C1 segment of cervical spinal cord (tissue), 14 donors: ENCODE measurements around the gene GNMT.

Experiments
- DNase-seq, 14 donors: peaks; one replicate each; lab custom pipeline; 2025; lab: John Stamatoyannopoulos, UW

GNMT gene

DNA sequence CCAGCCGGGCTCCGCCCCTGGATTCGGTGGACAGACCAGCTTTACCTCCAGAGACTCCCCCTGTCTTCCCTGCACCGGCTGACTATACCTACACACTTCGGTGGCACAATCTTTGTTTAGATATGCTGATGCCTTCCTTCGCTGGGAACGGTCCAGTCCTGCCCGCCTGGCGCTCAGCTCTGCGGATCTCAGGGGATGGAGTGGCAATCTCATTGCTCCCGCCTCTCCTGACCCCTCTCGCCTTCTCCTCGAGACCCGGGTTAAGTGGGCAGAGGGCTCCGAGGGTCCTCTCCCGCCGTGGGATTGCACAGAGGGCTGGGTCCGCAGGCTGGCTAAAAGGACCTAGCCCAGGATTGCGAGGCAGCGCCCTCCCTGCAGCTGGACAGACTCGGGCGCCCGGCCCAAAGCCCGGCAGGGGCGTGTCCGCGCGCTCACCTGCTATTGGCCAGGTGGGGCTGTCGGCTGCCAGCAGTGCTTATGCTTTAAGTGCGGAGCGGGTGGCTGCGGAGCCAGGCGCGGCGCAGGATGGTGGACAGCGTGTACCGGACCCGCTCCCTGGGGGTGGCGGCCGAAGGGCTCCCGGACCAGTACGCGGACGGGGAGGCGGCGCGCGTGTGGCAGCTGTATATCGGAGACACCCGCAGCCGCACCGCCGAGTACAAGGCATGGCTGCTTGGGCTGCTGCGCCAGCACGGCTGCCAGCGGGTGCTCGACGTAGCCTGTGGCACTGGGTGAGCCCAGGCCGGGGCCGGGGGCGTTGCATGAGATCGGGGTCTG is at the start of gene GNMT:
TSS of gene GNMT (plus strand) at position 512 of the 777 bp plus-strand sequence. CDS start at position 526, 14 bp downstream.
- peak in 3 of 14 donors; percentile 6 to 50 (median 14) for DNase-seq

DNA sequence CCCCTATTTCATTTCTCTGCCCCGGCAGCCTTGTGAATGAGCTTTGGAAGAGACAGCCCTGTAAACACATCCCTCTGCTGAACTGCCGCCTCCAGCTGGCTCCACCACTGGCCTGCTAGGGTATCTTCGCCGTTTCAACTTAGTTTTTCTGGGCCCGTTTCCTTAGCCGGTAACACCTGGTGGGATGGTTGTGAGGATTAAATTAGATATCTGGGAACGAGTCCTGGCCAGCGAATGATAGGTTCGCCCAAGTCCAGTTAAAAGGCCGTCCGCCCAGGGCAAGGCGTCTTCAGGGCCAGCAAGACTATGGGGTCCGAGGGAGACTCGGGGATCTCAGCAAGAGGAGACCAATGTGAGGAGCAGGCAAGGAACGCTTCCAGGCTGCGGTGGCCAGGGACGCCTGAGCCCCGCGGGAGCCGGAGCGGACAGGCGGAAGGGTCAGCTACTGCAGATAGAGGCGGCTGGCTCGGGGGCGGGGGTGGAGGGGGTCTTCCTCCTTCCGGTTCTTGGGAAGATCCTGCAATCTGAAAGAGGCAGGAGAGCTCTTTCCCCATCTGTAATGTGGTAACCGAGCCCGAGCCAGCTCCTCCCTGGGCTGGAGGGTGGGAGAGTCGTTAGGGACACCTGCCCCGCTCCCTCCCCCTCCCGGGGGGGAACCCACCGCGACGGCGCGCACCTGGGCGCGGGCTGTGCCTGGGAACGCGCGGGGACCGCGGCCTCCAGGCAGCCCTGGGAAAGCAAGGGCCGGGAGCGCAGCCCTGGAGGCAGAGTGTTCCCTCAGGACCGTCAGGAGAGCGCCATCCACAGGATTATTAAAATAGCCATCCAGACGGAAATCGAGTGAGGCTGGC is 49.2 kb upstream of the GNMT start:
- no peak for DNase-seq

DNA sequence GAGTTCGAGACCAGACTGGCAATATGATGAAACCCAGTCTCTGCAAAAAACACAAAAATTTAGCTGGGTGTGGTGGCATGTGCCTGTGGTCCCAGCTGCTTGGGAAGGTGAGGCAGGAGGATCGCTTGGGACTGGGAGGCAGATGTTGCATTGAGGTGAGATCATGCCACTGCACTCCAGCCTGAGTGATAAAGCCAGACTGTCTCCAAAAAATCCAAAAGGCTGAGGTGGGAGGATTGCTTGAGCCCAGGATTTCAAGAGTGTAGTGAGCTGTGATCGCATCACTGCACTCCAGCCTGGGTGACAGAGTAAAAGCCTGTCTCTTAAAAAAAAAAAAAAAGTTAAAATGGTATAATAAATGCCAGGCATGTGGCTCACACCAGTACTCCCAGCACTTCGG is 46.0 kb upstream of the GNMT start:
- no peak for DNase-seq

DNA sequence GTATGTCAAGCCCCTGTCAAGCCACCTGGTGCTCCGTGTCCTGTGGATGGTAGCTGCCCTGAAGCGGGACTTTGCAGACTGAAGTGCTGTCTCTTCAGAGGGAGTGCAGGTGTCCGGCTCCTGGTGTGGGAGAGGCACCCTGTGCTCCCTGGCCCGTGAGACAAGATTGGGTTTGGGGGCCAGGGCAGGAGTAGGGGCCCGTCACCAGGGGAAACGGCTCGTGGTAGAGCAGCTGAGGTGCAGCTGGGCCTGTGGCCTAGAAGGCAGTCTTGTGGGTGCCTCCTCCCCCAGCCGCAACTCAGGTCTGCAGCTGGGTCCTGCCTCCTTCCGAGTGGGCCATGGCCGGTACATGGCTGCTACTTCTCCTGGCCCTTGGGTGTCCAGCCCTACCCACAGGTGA is 44.8 kb upstream of the GNMT start, which contains the start of gene PTCRA:
TSS of gene PTCRA (plus strand) at position 322 of the 400 bp plus-strand sequence. CDS start at position 339, 17 bp downstream.
- no peak for DNase-seq

DNA sequence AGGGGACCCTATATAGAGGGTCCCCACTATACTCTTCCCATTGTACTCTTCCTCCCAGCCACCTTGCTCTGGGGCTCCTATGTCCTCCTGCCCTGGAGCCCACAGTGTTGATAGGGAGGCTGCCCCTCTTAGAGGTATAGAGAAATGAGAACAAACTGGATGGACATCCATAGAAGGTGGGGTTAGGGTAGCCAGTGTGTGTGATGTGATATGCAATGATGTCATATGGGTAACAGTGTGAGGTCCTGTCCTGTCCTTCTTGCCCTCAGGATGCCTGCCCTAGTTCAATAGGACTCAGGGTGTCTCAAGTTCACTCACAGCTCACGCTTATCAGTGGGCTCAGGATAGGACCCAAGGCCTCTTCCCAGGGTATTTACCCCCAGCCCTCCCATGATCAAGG is 44.3 kb upstream of the GNMT start:
- DNase-seq: no peak

DNA sequence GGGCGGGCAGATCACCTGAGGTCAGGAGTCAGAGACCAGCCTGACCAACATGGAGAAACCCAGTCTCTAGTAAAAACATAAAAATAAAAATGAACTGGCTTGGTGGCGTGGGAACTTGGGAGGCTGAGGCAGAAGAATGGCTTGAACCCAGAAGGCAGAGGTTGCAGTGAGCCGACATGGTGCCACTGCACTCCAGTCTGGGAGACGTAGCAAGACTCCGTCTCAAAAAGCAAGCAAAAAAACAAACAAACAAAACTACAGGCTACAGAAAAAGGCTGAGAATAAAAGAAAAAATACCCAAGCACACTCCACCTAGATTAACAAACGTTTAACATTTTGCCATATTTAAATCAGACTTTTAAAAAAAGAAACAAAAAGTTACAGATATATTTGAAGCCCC is 38.8 kb upstream of the GNMT start:
- DNase-seq: no peak

DNA sequence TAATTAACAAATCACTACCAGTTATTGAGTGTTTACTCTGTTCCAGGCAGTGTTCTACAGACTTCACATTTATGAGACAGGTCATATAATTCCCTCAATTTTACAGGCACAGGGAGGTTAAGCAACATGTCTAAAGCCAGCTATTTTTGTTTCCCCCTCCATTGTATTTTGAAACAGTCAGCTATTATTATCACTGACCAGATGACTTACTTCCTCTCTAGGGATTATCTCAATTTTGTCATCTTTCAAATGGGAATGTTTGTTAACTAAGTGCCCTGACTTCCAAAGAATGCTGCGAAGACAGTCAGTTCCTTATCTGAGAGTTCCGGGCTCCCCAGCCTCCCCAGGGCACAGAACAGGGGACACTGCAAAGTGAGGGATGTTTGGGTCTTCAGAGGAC is 36.9 kb upstream of the GNMT start:
- no peak for DNase-seq

DNA sequence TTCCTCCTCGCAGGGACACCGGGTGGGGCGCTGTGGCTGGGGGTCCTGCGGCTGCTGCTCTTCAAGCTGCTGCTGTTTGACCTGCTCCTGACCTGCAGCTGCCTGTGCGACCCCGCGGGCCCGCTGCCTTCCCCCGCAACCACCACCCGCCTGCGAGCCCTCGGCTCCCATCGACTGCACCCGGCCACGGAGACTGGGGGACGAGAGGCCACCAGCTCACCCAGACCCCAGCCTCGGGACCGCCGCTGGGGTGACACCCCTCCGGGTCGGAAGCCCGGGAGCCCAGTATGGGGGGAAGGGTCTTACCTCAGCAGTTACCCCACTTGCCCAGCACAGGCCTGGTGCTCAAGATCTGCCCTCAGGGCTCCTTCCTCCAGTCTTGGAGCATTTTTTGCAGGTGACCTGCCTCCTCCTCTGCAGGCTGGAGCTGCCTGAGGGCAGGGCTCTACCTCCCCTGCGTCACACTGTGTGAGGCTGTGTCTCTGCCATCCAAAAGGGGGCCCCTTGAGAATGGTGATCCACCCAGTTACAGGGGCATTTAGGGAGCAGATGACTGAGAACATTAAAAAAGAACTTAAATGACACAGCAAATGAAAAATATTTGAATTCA is 35.2 kb upstream of the GNMT start:
- DNase-seq: no peak

DNA sequence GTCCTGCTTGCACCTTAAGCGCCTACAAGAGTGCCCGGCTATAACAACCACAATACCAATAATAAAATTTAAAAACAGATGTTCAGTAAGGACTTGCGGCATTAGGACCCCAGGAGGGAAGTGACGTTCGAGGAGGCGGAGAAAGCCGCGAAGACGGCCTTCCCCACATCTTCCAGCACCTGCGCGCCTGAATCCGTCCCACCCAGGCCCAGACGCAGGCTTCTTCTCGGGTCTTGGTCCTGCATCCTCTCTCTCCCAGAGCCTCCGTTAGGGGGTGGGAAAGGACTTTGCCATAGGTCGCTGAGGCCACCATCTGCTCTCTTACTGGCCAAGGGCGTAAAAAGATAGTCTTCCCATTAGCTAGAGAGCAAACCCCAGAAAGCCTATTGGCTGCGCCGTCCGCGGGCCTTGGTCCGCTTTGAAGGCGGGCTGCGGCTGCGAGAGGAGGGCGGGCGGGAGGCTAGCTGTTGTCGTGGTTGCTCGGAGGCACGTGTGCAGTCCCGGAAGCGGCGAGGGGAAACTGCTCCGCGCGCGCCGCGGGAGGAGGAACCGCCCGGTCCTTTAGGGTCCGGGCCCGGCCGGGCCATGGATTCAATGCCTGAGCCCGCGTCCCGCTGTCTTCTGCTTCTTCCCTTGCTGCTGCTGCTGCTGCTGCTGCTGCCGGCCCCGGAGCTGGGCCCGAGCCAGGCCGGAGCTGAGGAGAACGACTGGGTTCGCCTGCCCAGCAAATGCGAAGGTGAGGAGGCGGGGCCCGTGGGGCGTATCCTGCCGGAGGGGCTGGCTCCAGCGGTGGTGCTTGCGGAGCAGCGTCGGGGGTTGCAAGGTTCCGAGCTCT is 31.4 kb upstream of the GNMT start, which contains the start of gene CNPY3:
TSS of gene CNPY3 (plus strand) at position 495 of the 835 bp plus-strand sequence. CDS start at position 586, 91 bp downstream.
- DNase-seq: peak; percentile 47 to 99 (median 88)

DNA sequence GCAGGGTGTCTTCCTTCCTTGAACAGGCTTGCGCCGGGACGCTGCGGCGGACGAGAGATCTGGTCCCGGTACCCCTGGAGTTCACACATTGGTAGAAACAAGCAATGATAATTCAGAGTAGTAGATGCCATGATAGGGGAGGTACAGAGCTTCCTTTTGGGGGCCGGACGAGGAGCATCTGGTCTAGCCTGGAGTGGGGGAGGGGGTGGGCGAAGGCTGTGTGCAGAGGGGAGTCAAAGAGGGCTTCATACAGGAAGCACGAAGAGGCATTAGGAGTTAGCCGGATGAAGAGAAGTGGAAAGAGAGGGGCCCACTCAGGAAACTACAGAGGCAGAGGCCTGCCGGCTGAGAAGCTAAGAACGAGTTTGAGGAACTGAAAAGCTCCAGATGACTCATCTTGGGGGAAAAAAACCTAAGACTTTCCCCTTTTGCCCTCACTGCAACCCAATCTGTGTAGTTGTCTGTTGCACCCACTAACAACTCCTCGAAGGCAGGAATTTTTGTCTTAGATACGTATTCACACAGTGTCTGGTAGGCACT is 30.7 kb upstream of the GNMT start:
- peak in 7 of 14 donors; percentile 13 to 67 (median 50) for DNase-seq

DNA sequence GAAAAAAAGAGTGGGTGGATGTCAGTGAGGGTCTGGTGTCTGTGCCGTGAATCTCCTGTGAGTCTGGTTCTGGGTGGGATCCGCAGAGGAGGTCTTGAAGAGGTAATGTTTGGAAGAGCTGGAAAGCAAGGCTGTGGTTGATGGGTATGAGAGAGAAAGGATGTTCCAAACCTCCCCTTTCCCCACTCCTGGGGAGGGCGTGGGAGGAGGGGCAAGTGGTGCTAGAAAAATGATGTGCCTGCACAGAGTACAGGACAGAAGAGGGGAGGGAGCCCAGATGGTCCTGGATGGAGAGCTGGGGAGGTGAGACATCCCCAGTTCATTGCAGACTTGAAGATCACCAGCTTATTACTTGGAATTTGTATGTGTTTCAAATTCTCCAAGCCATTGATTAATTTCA is 28.1 kb upstream of the GNMT start:
- DNase-seq: no peak

DNA sequence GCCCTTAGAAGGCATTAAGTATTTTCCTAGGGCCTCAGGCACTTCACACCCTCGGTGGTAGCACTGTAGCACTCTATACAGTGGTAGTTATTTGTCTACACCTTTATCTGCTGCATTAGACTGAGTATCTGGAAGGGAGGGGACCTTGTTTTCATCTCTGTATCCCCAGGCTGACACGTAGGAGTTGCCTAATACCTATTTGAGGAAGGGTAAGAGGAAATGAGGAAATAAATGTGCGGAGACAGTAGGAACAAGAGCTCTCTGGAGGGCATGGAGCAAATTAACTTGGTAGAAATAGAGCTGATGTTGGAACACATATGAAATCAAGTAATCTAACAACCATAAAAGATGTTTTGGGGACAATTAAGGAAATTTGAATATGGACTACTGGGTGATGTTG is 27.3 kb upstream of the GNMT start:
- no peak for DNase-seq

DNA sequence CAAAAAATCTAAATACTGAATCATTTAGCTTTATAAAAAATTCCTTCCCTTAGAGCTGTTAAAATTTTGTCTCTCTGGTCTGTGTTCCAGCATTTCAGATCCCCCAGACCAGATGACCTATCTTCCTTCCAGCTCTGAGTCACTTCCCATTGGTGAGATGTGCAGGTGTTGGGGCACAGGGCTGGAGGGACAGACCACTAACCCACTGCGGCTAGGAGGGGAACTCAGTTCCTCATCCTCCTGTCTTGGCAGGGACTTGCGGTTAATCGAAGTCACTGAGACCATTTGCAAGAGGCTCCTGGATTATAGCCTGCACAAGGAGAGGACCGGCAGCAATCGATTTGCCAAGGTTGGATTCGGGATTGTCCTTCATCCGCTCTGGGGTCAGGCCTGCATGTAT is 25.2 kb upstream of the GNMT start:
- DNase-seq: no peak

DNA sequence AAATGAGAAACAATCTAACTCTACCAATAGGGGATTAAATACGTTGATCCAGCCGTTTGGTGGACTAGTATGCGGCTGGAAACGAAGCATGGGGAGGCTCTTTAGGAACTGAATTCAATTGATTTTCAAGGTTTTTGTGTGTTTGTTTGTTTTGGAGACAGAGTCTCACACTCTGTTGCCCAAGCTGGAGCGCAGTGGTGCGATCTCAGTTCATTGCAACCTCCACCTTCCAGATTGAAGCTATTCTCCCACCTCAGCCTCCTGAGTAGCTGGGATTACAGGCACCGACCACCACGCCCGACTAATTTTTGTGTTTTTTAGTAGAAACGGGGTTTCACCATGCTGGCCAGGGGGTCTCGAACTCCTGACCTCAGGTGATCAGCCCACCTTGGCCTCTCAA is 24.2 kb upstream of the GNMT start:
- DNase-seq: no peak

DNA sequence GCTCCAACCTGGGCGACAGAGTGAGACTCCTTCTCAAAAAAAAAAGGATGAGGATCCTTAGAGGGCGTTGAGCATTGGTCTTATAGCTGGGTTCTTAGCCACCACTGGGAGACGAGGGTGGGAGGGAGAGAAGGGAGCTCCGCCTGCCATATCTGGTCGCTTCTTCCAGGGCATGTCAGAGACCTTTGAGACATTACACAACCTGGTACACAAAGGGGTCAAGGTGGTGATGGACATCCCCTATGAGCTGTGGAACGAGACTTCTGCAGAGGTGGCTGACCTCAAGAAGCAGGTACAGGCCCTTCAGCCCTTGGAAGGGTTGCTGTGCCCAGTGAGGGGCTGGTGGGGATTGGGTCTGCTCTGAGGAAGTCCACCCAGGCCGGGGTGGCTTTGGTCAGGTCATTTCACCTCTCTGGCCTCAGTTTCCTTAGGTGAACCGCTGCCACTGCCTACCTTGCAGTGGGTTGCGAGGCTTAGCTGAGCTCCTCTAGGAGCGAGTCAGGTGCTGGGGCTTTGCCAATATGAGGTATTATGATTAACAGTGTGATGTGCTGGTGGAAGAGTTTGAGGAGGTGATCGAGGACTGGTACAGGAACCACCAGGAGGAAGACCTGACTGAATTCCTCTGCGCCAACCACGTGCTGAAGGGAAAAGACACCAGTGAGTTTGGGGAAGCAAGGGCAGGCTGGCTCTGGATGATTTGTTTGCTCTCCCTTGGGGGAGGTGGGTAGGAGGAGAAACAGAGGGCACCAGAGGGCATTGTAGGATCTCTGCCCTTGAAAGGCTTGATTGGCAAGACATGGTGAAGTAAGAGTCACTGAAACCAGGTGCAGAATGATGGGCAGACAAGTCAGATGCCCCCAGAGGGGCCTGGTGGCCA is 22.8 kb upstream of the GNMT start:
- no peak for DNase-seq

DNA sequence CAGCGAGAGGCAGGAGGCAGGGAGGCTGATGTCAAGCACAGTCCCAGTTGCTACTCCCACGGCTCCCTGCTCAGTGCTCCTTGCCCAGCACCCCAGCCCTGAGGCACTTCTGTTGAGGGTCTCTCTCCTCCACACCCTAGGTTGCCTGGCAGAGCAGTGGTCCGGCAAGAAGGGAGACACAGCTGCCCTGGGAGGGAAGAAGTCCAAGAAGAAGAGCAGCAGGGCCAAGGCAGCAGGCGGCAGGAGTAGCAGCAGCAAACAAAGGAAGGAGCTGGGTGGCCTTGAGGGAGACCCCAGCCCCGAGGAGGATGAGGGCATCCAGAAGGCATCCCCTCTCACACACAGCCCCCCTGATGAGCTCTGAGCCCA is 22.1 kb upstream of the GNMT start:
- DNase-seq: no peak

DNA sequence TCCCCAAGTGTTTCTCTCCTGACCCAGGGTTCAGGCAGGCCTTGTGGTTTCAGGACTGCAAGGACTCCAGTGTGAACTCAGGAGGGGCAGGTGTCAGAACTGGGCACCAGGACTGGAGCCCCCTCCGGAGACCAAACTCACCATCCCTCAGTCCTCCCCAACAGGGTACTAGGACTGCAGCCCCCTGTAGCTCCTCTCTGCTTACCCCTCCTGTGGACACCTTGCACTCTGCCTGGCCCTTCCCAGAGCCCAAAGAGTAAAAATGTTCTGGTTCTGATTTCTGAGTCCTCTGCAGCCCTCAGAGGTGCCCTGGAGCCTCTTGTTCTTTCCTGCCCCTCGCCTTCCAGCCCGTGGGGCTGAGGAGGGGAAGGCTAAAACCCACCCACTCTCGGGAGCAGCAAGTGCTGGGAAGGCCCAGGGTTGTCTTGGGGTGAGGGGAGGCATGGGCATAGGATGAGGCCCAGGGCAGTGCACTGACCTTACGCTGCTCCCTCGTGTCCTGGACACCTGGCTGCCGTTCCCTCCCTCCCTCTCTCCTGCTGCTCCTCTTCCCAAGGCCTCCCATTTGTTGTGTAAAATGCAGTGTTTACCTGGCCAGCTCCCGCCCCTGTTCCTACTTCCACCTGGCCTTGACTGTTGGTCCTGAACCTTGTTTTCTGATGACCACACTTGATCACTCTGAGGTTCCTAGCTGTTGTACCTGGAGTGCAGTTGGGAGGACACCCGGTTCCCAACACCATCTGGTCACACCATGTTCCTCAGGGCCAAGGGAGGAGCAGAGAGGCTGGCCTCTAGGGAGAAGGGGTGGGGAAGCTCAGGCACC is 21.4 kb upstream of the GNMT start:
- no peak for DNase-seq

DNA sequence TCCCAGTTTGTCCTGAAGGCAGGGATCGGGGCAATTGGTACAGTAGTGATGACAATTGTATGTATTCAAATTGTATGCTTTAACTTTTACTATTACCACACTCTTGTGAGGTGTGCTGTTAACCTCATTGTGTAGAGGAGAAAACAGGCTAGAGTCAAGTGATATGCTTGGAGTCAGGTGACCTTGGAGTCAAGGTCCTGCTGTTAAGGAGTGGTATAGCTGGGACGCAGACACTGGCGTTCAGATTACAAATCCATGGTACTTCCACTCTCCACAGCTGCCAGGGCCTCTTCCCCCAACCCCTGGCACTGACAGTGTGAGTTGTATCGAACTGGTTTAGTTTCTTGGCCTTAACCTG is 20.8 kb upstream of the GNMT start:
- no peak for DNase-seq

DNA sequence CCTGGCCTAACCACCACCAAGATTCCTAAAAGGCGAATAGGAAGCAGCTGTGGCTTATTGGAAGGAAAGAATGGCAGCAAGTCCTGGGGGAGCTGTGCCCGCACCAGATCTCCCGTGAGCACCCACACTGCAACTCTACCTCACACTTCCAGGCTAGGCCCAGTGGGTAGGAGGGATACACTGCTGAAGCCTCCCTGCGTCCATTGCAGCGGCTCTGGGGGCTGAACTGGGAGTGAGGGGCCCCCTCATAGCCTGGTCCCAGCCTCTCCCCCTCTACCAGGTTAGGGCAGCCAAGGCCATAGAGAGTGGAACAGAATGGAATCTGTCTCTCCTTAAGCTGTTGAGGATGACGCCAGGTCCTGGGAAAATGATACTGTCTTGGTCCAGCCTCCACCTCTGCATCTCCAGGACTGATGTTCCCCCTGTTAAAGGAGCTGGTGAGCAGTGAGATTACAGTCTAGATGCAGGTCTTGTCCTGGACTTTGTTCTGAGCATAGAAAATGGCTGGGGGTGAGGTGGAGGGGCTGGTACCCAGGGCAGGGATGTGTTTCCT is 20.0 kb upstream of the GNMT start:
- DNase-seq: no peak
